Mesodermal cell (in vitro differentiated cells): Measurements from ENCODE around the gene CASP10.

Experiments used
- H3K27ac ChIP-seq: 2 replicates; pipeline ENCODE4 v1.7.0; 2013; ENCODE audit warnings: mild to moderate bottlenecking, low read depth, low read length, moderate library complexity; ENCODE audit not compliant: severe bottlenecking
- H3K36me3 ChIP-seq: 2 replicates; pipeline ENCODE4 v1.7.1; 2013; ENCODE audit warnings: mild to moderate bottlenecking, low read length, moderate library complexity; ENCODE audit not compliant: control insufficient read depth, insufficient read depth
- H3K4me1 ChIP-seq: one replicate; pipeline ENCODE4 v1.7.1; 2013; ENCODE audit warnings: mild to moderate bottlenecking, low read length; ENCODE audit not compliant: insufficient read depth, control insufficient read depth, poor library complexity, severe bottlenecking
- H3K4me3 ChIP-seq: 2 replicates; pipeline ENCODE4 v1.7.0; 2013; ENCODE audit warnings: low read length, control low read depth, mild to moderate bottlenecking; ENCODE audit not compliant: insufficient read depth, poor library complexity, severe bottlenecking; ENCODE audit errors: extremely low read depth
- H3K9me3 ChIP-seq: 2 replicates; pipeline ENCODE4 v1.7.1; 2013; ENCODE audit warnings: mild to moderate bottlenecking, low read length, moderate library complexity; ENCODE audit not compliant: control insufficient read depth
- WGBS, 2 experiments: methylation state at CpG; one replicate each; pipeline ENCODE4 v1.1.5; 2013; ENCODE audit warnings: missing lambda C conversion rate in 2 of 2; ENCODE audit not compliant: insufficient coverage in 2 of 2; 5-methylcytosine and 5-hydroxymethylcytosine counted together

Gene CASP10

DNA sequence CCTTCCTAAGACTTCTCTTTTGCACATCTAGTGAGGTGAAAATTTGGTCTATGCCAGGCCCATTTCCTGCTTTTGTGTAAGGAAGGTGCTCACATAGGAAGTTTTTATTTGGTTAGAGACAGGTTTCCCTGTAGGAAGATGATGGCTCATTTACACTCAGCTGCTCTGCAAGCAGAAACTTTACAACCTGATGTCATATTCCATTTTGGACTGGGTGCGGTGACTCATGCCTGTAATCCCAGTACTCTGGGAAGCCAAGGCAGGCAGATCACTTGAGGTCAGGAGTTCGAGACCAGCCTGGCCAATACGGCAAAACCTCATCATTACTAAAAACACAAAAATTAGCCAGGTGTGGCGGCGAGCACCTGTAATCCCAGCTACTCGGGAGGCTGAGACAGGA lies 35.8 kb downstream of the CASP10 start:
- H3K27ac ChIP-seq = no peak overlapping the region
- H3K36me3 ChIP-seq = no peaks in the 10 kb centered on the region
- H3K9me3 ChIP-seq = no peaks in the 10 kb centered on the region
- H3K4me3 ChIP-seq = no peak overlapping the region
- 90 to 95% methylated on average over 4 to 5 of the region's 6 CpGs for WGBS, 2 experiments
- peaks cover 5% of the 10 kb centered on the region for H3K4me1 ChIP-seq

GRCh38 chr2:201219328-201220096 lies 36.6 kb downstream of the CASP10 start:
- 90 to 100% methylated on average over 2 of the region's 5 CpGs for WGBS, 2 experiments
- no peak overlapping the region for H3K4me3 ChIP-seq
- H3K4me1 ChIP-seq = peaks cover 5% of the 10 kb centered on the region
- H3K9me3 ChIP-seq = no peaks in the 10 kb centered on the region
- H3K27ac ChIP-seq = no peak overlapping the region
- no peaks in the 10 kb centered on the region for H3K36me3 ChIP-seq

DNA sequence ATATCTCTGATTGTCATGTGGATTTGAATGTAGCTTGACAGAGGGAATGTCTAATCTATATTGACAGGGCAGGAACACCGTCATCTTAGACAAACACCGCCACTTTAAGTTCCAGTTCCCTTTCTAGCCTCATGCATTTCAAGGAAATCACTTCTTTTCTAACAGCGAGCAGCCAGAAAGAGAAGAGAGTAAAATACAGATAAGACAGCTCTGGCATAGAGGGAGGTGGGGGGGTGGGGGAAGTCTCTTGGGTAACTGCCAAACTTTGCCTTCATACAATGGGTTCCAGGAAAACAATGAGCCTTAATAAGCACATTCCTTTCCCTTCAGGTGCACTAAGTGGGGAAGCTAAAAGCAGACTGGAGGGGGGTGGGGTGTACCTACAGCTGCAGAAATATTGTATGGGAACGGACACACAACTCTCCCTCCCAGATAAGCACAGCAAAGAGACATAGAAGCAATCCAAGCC lies 37.2 kb downstream of the CASP10 start:
- Histone ChIP-seq H3K9me3 (no peaks in the 10 kb centered on the region), H3K4me1 (peaks cover 5% of the 10 kb centered on the region), H3K36me3 (no peaks in the 10 kb centered on the region), H3K4me3 (no peak overlapping the region), H3K27ac (no peak overlapping the region)
- 50% methylated on average over 2 of the region's 4 CpGs; no CpG with 5 or more reads in 1 of the 2 experiments for WGBS, 2 experiments

- Histone ChIP-seq H3K27ac (no peak overlapping the region), H3K36me3 (no peaks in the 10 kb centered on the region), H3K9me3 (no peaks in the 10 kb centered on the region), H3K4me3 (no peak overlapping the region), H3K4me1 (peaks cover 5% of the 10 kb centered on the region)
- 60 to 93% methylated on average over 2 to 4 of the region's 8 CpGs for WGBS, 2 experiments
These were observed 40.4 kb downstream of the CASP10 start for GRCh38 chr2:201223089-201224073.

GRCh38 chr2:201228271-201228911 lies 45.5 kb downstream of the CASP10 start:
- Histone ChIP-seq H3K27ac (no peak overlapping the region), H3K36me3 (no peaks in the 10 kb centered on the region), H3K9me3 (no peaks in the 10 kb centered on the region), H3K4me3 (no peak overlapping the region), H3K4me1 (no peaks in the 10 kb centered on the region)
- whole genome bisulfite sequencing, 2 experiments = 100% methylated on average over 1 of the region's 3 CpGs

GRCh38 chr2:201228912-201229290 lies 46.0 kb downstream of the CASP10 start:
- Histone ChIP-seq H3K36me3 (no peaks in the 10 kb centered on the region), H3K9me3 (no peaks in the 10 kb centered on the region), H3K4me1 (no peaks in the 10 kb centered on the region), H3K4me3 (no peak overlapping the region), H3K27ac (no peak overlapping the region)
- WGBS, 2 experiments = 81 to 91% methylated on average over 10 to 12 of the region's 12 CpGs

DNA sequence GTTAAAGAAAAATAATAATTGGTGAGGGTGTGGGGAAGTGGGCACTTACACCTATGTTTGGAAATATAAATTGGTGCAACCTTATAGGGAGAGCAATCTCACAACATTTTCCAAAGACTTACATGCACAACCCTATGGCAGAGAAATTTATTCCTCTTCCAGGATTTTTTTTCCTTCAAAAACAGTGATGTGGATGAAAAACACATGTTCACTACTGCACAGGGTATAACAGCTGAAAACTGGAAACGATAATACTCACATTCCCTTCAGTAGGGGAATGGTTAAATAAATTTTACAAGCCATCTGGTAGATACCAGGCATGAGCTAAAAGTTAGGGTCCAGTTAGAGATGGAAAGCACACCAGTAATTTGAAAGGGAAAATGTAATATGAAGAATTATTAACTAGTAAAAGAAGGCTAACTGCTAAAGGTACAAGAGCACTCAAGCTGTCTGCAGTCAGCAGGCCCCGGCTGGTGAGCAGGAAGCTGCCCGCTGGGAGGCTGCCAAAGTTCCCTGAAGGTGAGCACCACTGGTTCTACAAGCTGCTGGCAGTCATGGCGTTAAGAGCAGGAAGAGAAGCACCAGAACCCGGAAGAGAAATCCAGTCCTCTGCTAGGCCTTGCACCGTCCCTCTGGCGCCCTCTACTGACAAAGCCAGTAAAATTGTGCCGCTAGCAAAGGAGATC lies 49.0 kb downstream of the CASP10 start:
- WGBS, 2 experiments = 16 to 22% methylated on average over 6 to 7 of the region's 8 CpGs
- Histone ChIP-seq H3K36me3 (no peaks in the 10 kb centered on the region), H3K4me1 (no peaks in the 10 kb centered on the region), H3K27ac (no peak overlapping the region), H3K9me3 (no peaks in the 10 kb centered on the region), H3K4me3 (no peak overlapping the region)

DNA sequence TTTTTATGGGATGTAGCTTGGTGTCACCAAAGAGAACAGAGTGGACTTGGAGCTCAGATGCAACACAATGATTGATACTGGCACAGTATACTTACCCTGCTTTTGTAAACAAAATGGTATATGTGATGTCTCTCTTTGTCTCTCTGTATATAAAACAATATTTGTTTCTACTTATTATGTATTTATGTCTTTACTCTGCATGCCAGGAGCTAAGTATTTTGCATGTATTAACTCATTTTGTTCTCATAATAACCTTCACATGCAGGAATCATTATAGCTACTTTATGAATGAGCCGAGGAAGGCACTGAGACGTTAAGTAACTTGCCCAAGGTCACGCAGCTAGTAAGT lies 49.5 kb downstream of the CASP10 start:
- 82 to 95% methylated on average over 3 of the region's 3 CpGs for WGBS, 2 experiments
- Histone ChIP-seq H3K36me3 (no peaks in the 10 kb centered on the region), H3K4me3 (no peak overlapping the region), H3K4me1 (no peaks in the 10 kb centered on the region), H3K27ac (no peak overlapping the region), H3K9me3 (no peaks in the 10 kb centered on the region)

DNA sequence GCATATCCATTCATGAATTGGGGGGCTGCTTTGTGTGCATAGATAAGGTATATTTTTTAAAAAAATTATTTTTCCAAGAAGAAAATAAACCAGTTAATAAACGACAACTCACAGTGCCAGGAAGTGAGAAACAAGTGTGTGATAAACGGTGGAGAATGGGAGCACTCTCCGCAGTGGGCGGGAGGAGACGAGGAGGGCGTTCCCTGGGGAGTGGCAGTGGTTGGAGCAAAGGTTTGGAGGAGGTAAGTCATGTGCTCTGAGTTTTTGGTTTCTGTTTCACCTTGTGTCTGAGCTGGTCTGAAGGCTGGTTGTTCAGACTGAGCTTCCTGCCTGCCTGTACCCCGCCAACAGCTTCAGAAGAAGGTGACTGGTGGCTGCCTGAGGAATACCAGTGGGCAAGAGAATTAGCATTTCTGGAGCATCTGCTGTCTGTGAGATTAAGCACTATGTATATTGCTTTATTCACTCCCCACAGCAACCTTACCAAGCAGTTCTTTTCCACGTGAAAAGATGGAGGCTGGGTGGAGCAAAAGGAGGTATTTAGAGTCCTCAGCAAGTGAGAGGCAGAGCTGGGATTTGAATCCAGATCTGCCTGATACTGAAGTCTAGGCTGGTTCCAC lies 50.4 kb downstream of the CASP10 start:
- no peak overlapping the region for H3K4me3 ChIP-seq
- WGBS, 2 experiments = 62 to 80% methylated on average over 5 to 7 of the region's 8 CpGs

More for the DNA sequence above, 50.4 kb downstream of the CASP10 start:
- no peaks in the 10 kb centered on the region for H3K4me1 ChIP-seq
- no peaks in the 10 kb centered on the region for H3K36me3 ChIP-seq
- H3K27ac ChIP-seq = no peak overlapping the region
- H3K9me3 ChIP-seq = no peaks in the 10 kb centered on the region
